Fibroblast of the aortic adventitia (primary cell): ENCODE measurements around the gene UTF1. TPM values are rescaled to one million over a fixed set of nuclear protein-coding genes. Genes with fewer than 3 reads are reported as not detected.
"Not testable (repeated sequence)": the region's sequence is repeated elsewhere in the genome, so short reads cannot be mapped to it uniquely, and the experiment has no call there.

Experiments
- DNase-seq: peaks from one replicate; pipeline ENCODE4 v3.0.0-alpha.2; 2010; ENCODE audit warnings: low read depth
- H3K4me3 ChIP-seq: 2 replicates; pipeline ENCODE4 v1.5.1; 2011; ENCODE audit warnings: low read depth, mild to moderate bottlenecking, control low read depth, low read length, moderate library complexity
- total RNA-seq: library from RNA; depleted of rRNA; stranded (reverse); fragments of >200 nt; gene quantifications from 2 replicates; pipeline ENCODE4 v1.2.3, GENCODE V29; 2012; ENCODE audit warnings: low replicate concordance
- TF ChIP-seq, protein P1 (sequence below): IDR thresholded peaks from 2 replicates; pipeline ENCODE4 v1.5.1; 2011; ENCODE audit warnings: mild to moderate bottlenecking, low read length, control low read depth, inconsistent platforms; ENCODE audit not compliant: insufficient read depth

UTF1 gene
- total RNA-seq, 1 donor = not detected

DNA sequence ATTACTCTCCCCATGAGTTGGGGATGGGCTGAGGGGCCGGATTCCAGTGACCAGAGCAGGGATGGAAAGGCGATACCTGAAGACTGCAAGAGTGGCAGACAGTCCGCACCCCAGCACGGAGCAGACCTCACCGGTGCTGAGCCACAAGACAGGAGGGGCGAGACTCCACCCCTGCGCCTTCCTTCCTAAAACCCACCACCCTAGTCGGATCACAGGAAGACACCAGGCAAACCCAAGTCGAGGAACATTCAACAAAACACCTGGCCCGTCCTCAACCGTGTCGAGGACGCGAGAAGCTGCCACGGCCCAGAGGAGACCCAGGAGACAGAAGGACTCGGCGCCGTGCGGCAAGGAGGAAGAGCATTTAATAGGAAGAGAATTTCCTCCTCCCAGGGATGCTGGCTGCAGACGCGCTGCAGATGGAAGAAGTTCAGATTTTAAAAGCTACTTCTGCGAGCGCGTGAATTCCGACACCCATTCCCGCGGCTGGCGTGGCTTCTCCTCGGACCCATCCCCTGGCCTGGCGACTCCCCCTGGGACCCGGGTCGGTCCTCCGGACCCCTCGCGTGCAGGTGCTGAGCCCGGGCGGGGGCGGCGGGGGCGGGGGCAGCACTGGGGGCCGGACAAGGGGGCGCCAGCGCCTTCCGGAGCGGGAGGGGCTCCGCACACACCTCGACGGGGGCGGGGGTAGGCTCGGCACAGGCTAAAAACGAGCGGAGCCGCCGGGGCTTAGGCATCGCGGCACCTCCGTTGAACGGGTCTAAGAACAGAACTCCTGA, 563 bp upstream of the UTF1 start:
- H3K4me3 ChIP-seq = no peak overlapping the region
- TF ChIP-seq, protein P1, sequence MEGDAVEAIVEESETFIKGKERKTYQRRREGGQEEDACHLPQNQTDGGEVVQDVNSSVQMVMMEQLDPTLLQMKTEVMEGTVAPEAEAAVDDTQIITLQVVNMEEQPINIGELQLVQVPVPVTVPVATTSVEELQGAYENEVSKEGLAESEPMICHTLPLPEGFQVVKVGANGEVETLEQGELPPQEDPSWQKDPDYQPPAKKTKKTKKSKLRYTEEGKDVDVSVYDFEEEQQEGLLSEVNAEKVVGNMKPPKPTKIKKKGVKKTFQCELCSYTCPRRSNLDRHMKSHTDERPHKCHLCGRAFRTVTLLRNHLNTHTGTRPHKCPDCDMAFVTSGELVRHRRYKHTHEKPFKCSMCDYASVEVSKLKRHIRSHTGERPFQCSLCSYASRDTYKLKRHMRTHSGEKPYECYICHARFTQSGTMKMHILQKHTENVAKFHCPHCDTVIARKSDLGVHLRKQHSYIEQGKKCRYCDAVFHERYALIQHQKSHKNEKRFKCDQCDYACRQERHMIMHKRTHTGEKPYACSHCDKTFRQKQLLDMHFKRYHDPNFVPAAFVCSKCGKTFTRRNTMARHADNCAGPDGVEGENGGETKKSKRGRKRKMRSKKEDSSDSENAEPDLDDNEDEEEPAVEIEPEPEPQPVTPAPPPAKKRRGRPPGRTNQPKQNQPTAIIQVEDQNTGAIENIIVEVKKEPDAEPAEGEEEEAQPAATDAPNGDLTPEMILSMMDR = no peak
- DNase-seq = no peak

DNA sequence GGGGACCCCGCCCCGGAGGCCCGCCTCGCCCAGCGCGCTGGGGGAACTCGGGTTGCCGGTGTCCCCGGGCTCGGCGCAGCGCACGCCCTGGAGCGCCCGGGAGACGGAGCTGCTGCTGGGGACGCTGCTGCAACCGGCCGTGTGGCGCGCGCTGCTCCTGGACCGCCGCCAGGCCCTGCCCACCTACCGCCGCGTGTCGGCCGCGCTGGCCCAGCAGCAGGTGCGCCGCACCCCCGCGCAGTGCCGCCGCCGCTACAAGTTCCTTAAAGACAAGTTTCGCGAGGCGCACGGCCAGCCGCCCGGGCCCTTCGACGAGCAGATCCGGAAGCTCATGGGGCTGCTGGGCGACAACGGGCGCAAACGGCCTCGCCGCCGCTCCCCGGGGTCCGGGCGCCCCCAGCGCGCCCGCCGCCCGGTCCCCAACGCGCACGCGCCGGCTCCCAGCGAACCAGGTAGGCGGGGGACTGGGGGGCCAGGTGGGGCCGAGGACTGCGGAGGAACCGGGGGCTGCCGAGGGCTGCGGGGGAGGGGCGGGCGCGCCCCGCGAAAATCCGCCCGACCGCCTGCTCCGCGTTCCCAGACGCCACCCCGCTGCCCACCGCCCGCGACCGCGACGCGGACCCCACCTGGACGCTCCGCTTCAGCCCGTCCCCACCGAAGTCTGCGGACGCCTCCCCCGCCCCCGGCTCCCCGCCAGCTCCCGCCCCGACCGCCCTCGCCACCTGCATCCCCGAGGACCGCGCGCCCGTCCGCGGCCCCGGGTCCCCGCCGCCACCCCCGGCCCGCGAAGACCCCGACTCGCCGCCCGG, 574 bp downstream of the UTF1 start:
- DNase-seq = no peak
- no peak overlapping the region for H3K4me3 ChIP-seq
- TF ChIP-seq, protein P1 = no peak

DNA sequence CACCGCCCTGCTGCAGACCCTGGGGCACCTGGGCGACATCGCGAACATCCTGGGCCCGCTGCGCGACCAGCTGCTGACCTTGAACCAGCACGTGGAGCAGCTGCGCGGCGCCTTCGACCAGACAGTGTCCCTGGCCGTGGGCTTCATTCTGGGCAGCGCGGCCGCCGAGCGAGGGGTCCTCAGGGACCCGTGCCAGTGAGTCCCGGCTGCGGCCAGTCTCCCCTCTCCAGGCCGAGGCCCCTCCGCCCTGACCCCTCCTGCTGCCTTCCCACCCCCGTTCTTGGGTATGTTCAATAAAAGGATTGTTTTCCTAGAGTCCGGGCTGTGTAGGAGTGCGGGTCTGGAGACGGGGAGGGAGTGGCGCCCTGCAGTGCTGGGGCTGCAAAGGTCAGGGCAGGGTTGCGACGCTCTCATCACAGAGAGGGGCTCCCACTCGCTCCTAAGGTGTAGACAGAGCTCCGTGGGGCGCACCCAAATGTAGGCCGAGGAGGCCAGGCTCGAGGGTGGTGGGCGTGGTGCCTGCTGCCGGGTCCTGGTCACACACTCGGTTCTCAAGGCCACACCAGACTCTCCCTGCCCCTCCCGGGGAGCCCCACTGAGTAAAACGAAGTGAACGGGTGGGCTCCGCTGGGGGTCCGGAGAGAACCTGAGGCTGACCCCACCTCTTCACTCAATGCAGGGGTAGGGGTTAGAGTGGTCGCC, 1.4 kb downstream of the UTF1 start:
- H3K4me3 ChIP-seq = no peak overlapping the region
- no peak for DNase-seq
- TF ChIP-seq, protein P1 = no peak

DNA sequence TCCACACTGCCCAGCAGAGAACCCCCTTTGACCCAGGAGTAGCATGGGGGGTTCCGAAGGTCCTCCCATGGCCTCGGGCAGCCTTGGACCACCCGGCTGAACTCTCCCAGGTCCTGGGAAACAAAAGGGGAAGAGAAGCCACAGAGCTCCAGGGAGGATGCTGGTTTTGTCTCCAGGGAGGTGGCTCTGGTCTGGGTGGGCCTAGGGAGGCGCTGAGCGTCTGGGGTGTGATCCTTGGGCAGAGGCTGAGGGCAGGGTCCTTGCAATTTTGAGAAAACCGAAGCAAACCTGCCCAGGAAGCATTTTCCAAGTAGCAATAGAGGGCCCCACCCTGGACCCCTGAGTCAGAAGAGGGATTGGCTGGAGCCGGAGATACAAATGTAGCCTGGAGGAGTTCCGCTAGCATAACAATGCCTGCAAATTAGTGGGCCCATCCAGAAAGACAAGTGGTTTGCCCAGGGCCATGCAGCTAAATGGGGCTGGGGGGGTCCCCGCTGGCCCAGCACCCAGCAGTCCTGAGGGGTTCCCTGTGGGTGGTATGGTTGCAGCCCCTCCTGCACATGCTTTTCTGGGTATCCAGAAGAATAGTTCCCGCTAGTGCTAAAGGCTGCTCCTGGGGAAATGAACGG, 2.0 kb downstream of the UTF1 start:
- TF ChIP-seq, protein P1 = no peak
- no peak overlapping the region for H3K4me3 ChIP-seq
- DNase-seq = no peak

- not testable (repeated sequence) for DNase-seq
Observed at GRCh38 chr10:133234796-133235195, 4.8 kb downstream of the UTF1 start.

GRCh38 chr10:133235265-133235855, 5.3 kb downstream of the UTF1 start:
- no peak overlapping the region for H3K4me3 ChIP-seq
- TF ChIP-seq, protein P1 = no peak
- no peak for DNase-seq

More at GRCh38 chr10:133234796-133235195, 4.8 kb downstream of the UTF1 start:
- H3K4me3 ChIP-seq = not testable (repeated sequence)
